ENCODE results near the gene SFMBT1. TPM values are rescaled to one million over a fixed set of nuclear protein-coding genes. Genes with fewer than 3 reads are reported as not detected.

The SFMBT1 gene
- total and polyA plus RNA-seq, 2 experiments from 2014 or later, result 8.5 to 18.1 TPM

DNA sequence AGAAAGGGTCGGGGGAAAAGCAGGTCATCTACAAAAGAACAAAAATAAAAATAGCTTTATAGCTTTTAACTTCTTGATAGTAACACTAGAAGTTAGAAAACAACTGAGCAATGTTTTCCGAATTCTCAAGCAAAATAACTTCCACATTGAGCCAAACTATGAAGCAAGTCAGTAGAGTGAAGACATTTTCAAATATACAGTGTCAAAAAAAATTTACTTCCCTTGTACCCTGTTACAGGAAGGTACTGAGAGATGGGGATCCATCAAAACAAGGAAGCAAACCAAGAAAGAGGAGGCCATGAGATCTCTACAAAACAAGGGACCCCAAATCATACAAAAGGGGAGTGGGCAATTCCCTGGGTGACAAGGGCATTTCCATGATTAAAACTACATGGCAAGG is 121.9 kb downstream of the SFMBT1 start:
- Histone ChIP-seq H3K9me3 (ENCODE audit: low read depth) (no peaks in the 10 kb centered on the region), H3K4me3 (no peak overlapping the region), H3K4me2 (no peak overlapping the region), H3K9me2 (replicated peaks; ENCODE audit: insufficient read depth) (no peaks in the 10 kb centered on the region), H4K20me1 (ENCODE audit: insufficient read depth, poor library complexity, severe bottlenecking) (no peaks in the 10 kb centered on the region), H3K27me3 (no peaks in the 10 kb centered on the region), H3K27ac (no peak overlapping the region), H3K4me1 (ENCODE audit: insufficient read depth) (no peaks in the 10 kb centered on the region), H2AFZ (no peak overlapping the region), H3K79me2 (no peaks in the 10 kb centered on the region), H3K36me3 (replicated peaks; ENCODE audit: insufficient read depth, low read depth) (no peaks in the 10 kb centered on the region)
- no peak for DNase-seq (ENCODE audit: low spot score)
- WGBS (ENCODE audit: low lambda C conversion rate, missing lambda C conversion rate), result 98% methylated on average over 2 of the region's 2 CpGs
- no peak for TF ChIP-seq CTCF (IDR thresholded peaks at IDR 0.05; ENCODE audit: poor library complexity)
- no peak for TF ChIP-seq EZH2 (IDR thresholded peaks at IDR 0.05; ENCODE audit: borderline replicate concordance)
- no peak for TF ChIP-seq EZH2phosphoT487 (IDR thresholded peaks at IDR 0.05; ENCODE audit: low read depth, severe bottlenecking, unreplicated experiment)

- WGBS (ENCODE audit: low lambda C conversion rate, missing lambda C conversion rate), result 95% methylated on average over 2 of the region's 2 CpGs
- H3K9me2 ChIP-seq (replicated peaks; ENCODE audit: insufficient read depth), result no peaks in the 10 kb centered on the region
- H2AFZ ChIP-seq, result no peak overlapping the region
- no peaks in the 10 kb centered on the region for H3K27me3 ChIP-seq
- H3K27ac ChIP-seq, result no peak overlapping the region
- H3K36me3 ChIP-seq (replicated peaks; ENCODE audit: insufficient read depth, low read depth), result no peaks in the 10 kb centered on the region
- H3K4me1 ChIP-seq (ENCODE audit: insufficient read depth), result no peaks in the 10 kb centered on the region
- no peaks in the 10 kb centered on the region for H3K79me2 ChIP-seq
- no peak for TF ChIP-seq CTCF (IDR thresholded peaks at IDR 0.05; ENCODE audit: poor library complexity)
- TF ChIP-seq EZH2phosphoT487 (IDR thresholded peaks at IDR 0.05; ENCODE audit: low read depth, severe bottlenecking, unreplicated experiment), result no peak
- TF ChIP-seq EZH2 (IDR thresholded peaks at IDR 0.05; ENCODE audit: borderline replicate concordance), result no peak
- H3K4me2 ChIP-seq, result no peak overlapping the region
- no peak overlapping the region for H3K4me3 ChIP-seq
- no peaks in the 10 kb centered on the region for H3K9me3 ChIP-seq (ENCODE audit: low read depth)
- no peaks in the 10 kb centered on the region for H4K20me1 ChIP-seq (ENCODE audit: insufficient read depth, poor library complexity, severe bottlenecking)
- DNase-seq (ENCODE audit: low spot score), result no peak
Observed at GRCh38 chr3:52920841-52921240, 125.0 kb downstream of the SFMBT1 start.

DNA sequence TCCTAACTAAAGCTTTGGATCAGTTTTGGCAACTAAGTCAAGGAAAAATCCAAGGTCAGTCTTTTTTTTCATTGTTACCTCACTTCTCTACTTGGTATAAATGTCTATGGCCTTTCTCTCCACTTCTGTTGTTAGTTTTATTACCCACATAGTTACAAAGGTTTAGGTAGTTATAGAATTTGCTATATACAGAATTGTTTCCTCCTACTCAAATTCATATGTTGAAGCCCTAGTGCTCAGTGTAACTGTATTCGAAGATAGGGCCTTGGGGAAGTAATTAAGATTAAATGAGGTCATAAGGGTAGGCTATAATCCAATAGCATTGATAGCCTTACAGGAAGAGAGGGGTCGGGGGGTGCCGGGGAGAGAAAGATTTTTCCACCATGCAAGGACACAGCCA is 128.8 kb downstream of the SFMBT1 start:
- Histone ChIP-seq H3K9me2 (replicated peaks; ENCODE audit: insufficient read depth) (no peaks in the 10 kb centered on the region), H3K27me3 (no peaks in the 10 kb centered on the region), H3K27ac (no peak overlapping the region), H3K4me3 (no peak overlapping the region), H3K4me2 (no peak overlapping the region), H3K36me3 (replicated peaks; ENCODE audit: insufficient read depth, low read depth) (no peaks in the 10 kb centered on the region), H3K9me3 (ENCODE audit: low read depth) (no peaks in the 10 kb centered on the region), H3K4me1 (ENCODE audit: insufficient read depth) (no peaks in the 10 kb centered on the region), H3K79me2 (no peaks in the 10 kb centered on the region), H2AFZ (no peak overlapping the region), H4K20me1 (ENCODE audit: insufficient read depth, poor library complexity, severe bottlenecking) (no peaks in the 10 kb centered on the region)
- 91% methylated on average over 3 of the region's 3 CpGs for WGBS (ENCODE audit: low lambda C conversion rate, missing lambda C conversion rate)
- DNase-seq (ENCODE audit: low spot score), result no peak
- TF ChIP-seq EZH2 (IDR thresholded peaks at IDR 0.05; ENCODE audit: borderline replicate concordance) (no peak), CTCF (IDR thresholded peaks at IDR 0.05; ENCODE audit: poor library complexity) (no peak), EZH2phosphoT487 (IDR thresholded peaks at IDR 0.05; ENCODE audit: low read depth, severe bottlenecking, unreplicated experiment) (no peak)

DNA sequence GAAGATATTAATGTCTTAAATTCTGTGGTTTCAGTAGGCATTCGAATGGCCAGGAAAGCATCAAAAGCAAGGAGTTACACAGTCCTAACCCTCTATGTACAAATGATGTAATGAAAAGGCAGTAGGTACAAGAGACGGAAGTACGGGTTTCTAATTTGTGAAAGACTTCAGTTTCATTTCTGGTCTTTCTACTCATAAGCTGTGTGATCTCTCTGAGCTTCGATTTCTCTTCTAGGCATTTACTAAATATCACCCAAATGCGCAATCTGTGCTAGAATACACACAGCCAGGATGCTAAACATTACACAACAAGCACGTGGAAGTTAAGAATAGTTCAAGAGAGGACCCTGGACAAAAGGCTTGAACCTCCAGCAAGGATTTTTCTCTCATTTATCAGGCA is 130.6 kb downstream of the SFMBT1 start:
- 90% methylated on average over 6 of the region's 6 CpGs for WGBS (ENCODE audit: low lambda C conversion rate, missing lambda C conversion rate)
- DNase-seq (ENCODE audit: low spot score), result no peak

More for the DNA sequence above, 130.6 kb downstream of the SFMBT1 start:
- Histone ChIP-seq H2AFZ (no peak overlapping the region), H3K27ac (no peak overlapping the region), H4K20me1 (ENCODE audit: insufficient read depth, poor library complexity, severe bottlenecking) (no peaks in the 10 kb centered on the region), H3K4me3 (no peak overlapping the region), H3K9me2 (replicated peaks; ENCODE audit: insufficient read depth) (no peaks in the 10 kb centered on the region), H3K9me3 (ENCODE audit: low read depth) (no peaks in the 10 kb centered on the region), H3K4me2 (no peak overlapping the region), H3K27me3 (no peaks in the 10 kb centered on the region), H3K4me1 (ENCODE audit: insufficient read depth) (no peaks in the 10 kb centered on the region), H3K79me2 (no peaks in the 10 kb centered on the region), H3K36me3 (replicated peaks; ENCODE audit: insufficient read depth, low read depth) (no peaks in the 10 kb centered on the region)
- TF ChIP-seq EZH2 (IDR thresholded peaks at IDR 0.05; ENCODE audit: borderline replicate concordance) (no peak), CTCF (IDR thresholded peaks at IDR 0.05; ENCODE audit: poor library complexity) (no peak), EZH2phosphoT487 (IDR thresholded peaks at IDR 0.05; ENCODE audit: low read depth, severe bottlenecking, unreplicated experiment) (no peak)

Data from hepatocyte (in vitro differentiated cells).